ENCODE data around the gene CDC42BPB. TPM values are rescaled to one million over a fixed set of nuclear protein-coding genes. Genes with fewer than 3 reads are reported as not detected.
A peak's percentile ranks its signal among the peaks of the same experiment; 100 is the strongest.

The CDC42BPB gene
- total and polyA plus RNA-seq, 2 of the 13 experiments (the other 11 are each of a cell fraction or from before 2014, with no cell fraction given): 19.7 to 32.3 TPM

- TF ChIP-seq, protein P1, sequence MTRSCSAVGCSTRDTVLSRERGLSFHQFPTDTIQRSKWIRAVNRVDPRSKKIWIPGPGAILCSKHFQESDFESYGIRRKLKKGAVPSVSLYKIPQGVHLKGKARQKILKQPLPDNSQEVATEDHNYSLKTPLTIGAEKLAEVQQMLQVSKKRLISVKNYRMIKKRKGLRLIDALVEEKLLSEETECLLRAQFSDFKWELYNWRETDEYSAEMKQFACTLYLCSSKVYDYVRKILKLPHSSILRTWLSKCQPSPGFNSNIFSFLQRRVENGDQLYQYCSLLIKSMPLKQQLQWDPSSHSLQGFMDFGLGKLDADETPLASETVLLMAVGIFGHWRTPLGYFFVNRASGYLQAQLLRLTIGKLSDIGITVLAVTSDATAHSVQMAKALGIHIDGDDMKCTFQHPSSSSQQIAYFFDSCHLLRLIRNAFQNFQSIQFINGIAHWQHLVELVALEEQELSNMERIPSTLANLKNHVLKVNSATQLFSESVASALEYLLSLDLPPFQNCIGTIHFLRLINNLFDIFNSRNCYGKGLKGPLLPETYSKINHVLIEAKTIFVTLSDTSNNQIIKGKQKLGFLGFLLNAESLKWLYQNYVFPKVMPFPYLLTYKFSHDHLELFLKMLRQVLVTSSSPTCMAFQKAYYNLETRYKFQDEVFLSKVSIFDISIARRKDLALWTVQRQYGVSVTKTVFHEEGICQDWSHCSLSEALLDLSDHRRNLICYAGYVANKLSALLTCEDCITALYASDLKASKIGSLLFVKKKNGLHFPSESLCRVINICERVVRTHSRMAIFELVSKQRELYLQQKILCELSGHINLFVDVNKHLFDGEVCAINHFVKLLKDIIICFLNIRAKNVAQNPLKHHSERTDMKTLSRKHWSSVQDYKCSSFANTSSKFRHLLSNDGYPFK (CRISPR knock-in tag; IDR thresholded peaks at IDR 0.05; ENCODE audit: borderline replicate concordance): peak; percentile 65; the same call in 1 of the 2 replicates
- TF ChIP-seq MEF2D (CRISPR knock-in tag; IDR thresholded peaks at IDR 0.05) (peak; percentile 97), ZNF296 (CRISPR knock-in tag; conservative IDR thresholded peaks at IDR 0.05) (peak; percentile 46; the same call in 1 of the 2 replicates), ZNF382 (CRISPR knock-in tag; IDR thresholded peaks at IDR 0.05; ENCODE audit: borderline replicate concordance) (no peak), RXRA (CRISPR knock-in tag; IDR thresholded peaks at IDR 0.05) (peak; percentile 91), RXRB (CRISPR knock-in tag; IDR thresholded peaks at IDR 0.05; ENCODE audit: borderline replicate concordance) (peak; percentile 97), ZNF350 (CRISPR knock-in tag; IDR thresholded peaks at IDR 0.05; ENCODE audit: borderline replicate concordance, low read depth) (peak; percentile 93), NAIF1 (CRISPR knock-in tag; IDR thresholded peaks at IDR 0.05; ENCODE audit: borderline replicate concordance) (no peak), SATB2 (CRISPR knock-in tag; IDR thresholded peaks at IDR 0.05) (0 out of 2 replicates have a peak, but pooled peaks have one; percentile 47), ZSCAN22 (CRISPR knock-in tag; IDR thresholded peaks at IDR 0.05) (peak; percentile 77; the same call in 1 of the 2 replicates), ZC3H4 (CRISPR knock-in tag; IDR thresholded peaks at IDR 0.05; ENCODE audit: borderline replicate concordance) (no peak), ZNF329 (CRISPR knock-in tag; IDR thresholded peaks at IDR 0.05; ENCODE audit: low read depth) (peak; percentile 83; the same call in 1 of the 2 replicates), PREB (CRISPR knock-in tag; IDR thresholded peaks at IDR 0.05) (no peak), ZNF607 (CRISPR knock-in tag; IDR thresholded peaks at IDR 0.05; ENCODE audit: borderline replicate concordance) (peak; percentile 75; the same call in 1 of the 2 replicates), ZNF616 (CRISPR knock-in tag; IDR thresholded peaks at IDR 0.05; ENCODE audit: low read depth) (no peak), NPAS2 (CRISPR knock-in tag; IDR thresholded peaks at IDR 0.05; ENCODE audit: borderline replicate concordance) (no peak)
- TF ChIP-seq, protein P2, sequence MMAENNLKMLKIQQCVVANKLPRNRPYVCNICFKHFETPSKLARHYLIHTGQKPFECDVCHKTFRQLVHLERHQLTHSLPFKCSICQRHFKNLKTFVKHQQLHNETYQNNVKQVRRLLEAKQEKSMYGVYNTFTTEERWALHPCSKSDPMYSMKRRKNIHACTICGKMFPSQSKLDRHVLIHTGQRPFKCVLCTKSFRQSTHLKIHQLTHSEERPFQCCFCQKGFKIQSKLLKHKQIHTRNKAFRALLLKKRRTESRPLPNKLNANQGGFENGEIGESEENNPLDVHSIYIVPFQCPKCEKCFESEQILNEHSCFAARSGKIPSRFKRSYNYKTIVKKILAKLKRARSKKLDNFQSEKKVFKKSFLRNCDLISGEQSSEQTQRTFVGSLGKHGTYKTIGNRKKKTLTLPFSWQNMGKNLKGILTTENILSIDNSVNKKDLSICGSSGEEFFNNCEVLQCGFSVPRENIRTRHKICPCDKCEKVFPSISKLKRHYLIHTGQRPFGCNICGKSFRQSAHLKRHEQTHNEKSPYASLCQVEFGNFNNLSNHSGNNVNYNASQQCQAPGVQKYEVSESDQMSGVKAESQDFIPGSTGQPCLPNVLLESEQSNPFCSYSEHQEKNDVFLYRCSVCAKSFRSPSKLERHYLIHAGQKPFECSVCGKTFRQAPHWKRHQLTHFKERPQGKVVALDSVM (CRISPR knock-in tag; IDR thresholded peaks at IDR 0.05): peak; percentile 71; the same call in 1 of the 2 replicates
- TF ChIP-seq, protein P3, sequence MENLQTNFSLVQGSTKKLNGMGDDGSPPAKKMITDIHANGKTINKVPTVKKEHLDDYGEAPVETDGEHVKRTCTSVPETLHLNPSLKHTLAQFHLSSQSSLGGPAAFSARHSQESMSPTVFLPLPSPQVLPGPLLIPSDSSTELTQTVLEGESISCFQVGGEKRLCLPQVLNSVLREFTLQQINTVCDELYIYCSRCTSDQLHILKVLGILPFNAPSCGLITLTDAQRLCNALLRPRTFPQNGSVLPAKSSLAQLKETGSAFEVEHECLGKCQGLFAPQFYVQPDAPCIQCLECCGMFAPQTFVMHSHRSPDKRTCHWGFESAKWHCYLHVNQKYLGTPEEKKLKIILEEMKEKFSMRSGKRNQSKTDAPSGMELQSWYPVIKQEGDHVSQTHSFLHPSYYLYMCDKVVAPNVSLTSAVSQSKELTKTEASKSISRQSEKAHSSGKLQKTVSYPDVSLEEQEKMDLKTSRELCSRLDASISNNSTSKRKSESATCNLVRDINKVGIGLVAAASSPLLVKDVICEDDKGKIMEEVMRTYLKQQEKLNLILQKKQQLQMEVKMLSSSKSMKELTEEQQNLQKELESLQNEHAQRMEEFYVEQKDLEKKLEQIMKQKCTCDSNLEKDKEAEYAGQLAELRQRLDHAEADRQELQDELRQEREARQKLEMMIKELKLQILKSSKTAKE (CRISPR knock-in tag; IDR thresholded peaks at IDR 0.05; ENCODE audit: borderline replicate concordance): peak; percentile 95
- TF ChIP-seq, protein P4, sequence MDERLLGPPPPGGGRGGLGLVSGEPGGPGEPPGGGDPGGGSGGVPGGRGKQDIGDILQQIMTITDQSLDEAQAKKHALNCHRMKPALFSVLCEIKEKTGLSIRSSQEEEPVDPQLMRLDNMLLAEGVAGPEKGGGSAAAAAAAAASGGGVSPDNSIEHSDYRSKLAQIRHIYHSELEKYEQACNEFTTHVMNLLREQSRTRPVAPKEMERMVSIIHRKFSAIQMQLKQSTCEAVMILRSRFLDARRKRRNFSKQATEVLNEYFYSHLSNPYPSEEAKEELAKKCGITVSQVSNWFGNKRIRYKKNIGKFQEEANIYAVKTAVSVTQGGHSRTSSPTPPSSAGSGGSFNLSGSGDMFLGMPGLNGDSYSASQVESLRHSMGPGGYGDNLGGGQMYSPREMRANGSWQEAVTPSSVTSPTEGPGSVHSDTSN (CRISPR knock-in tag; IDR thresholded peaks at IDR 0.05): no peak
Measured at GRCh38 chr14:103100281-103101121, 43.2 kb upstream of the CDC42BPB start (continued).
